Frontal cortex (tissue), 4 donors: Measurements from ENCODE around the gene DCST1. TPM values are rescaled to one million over a fixed set of nuclear protein-coding genes. Genes with fewer than 3 reads are reported as not detected.
A peak's percentile ranks its signal among the peaks of the same experiment; 100 is the strongest.

Experiments used
- DNase-seq, 2 donors: peaks; one replicate each; pipeline ENCODE4 v3.0.0; 2012; ENCODE audit warnings: low spot score in 2 of 2
- FAIRE-seq: peaks from 2 replicates; lab custom pipeline; 2012; peaks lifted over from hg19 to GRCh38; lab: Jason Lieb, UNC
- total RNA-seq: library from RNA; depleted of rRNA; stranded (reverse); fragments of >200 nt; gene quantifications from one replicate; pipeline ENCODE4 v1.2.3, GENCODE V29; 2014
- donor health status: control.
- donor health status: control.
- donor health status: control.

DCST1 gene
- total RNA-seq, 1 donor from 2014 or later: not detected

- DNase-seq (peak; percentile 78 to 88), FAIRE-seq (no peak)
Measured at GRCh38 chr1:155000726-155001424, 32.7 kb upstream of the DCST1 start.

DNA sequence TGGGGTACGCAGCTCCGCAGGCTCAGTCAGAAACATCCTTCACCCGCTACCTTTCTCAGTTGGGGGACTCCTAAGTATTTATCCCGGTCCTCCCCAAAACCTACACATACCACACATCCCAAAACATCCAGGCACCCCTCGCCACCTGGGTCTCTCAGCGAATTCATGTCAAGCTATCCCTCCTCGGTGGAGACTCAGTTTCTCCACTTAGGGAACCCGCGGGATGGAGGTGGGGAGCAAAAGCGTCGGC is 32.3 kb upstream of the DCST1 start:
- FAIRE-seq (no peak), DNase-seq (no peak)

GRCh38 chr1:155001675-155002463 is 31.8 kb upstream of the DCST1 start:
- peak; percentile 97 to 98 for DNase-seq
- FAIRE-seq: no peak

DNA sequence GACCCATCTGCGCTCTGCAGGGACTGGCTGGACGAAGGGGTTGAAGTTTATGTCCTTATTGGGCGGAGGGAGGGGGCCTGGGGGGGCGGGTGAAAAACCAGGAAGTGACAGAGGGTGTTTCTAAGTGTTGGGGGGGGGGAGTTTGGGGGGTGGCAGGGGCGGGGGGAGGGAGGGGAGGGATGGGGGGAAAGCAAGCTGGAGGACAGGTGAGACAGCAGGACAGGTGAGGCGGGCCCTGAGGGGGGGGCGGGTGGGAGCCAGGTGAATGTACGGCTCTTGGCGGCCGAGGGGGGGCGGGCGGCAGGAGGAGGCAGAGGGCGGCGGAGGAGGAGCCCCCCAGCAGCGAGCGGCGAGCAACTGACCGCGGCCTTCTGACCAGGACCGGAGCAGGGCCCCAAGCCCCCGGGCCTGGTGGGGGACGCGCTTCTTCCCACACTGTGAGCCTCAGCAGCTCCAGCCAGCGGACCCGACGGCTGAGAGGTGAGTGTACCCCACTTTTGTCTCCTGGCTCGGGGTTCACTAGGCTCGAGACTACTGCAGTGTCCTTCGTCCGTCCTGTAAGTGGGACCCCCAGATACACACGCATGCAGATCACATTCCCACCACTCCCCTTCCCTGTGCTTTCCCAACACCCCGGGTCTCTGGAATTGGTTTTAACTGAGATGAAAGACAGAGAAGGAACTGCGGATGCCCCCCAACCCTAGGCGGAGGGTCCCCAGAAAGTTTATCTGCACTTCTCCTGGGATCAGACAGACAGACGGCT is 31.0 kb upstream of the DCST1 start, which contains the start of gene ZBTB7B:
ZBTB7B (plus strand) TSS at position 339 of the 763 bp plus-strand sequence. CDS start 11,859 bp downstream, outside the sequence.
- DNase-seq (peak; percentile 58 to 76), FAIRE-seq (no peak)

- DNase-seq (no peak), FAIRE-seq (no peak)
Measured at GRCh38 chr1:155003227-155003765, 30.3 kb upstream of the DCST1 start.

DNA sequence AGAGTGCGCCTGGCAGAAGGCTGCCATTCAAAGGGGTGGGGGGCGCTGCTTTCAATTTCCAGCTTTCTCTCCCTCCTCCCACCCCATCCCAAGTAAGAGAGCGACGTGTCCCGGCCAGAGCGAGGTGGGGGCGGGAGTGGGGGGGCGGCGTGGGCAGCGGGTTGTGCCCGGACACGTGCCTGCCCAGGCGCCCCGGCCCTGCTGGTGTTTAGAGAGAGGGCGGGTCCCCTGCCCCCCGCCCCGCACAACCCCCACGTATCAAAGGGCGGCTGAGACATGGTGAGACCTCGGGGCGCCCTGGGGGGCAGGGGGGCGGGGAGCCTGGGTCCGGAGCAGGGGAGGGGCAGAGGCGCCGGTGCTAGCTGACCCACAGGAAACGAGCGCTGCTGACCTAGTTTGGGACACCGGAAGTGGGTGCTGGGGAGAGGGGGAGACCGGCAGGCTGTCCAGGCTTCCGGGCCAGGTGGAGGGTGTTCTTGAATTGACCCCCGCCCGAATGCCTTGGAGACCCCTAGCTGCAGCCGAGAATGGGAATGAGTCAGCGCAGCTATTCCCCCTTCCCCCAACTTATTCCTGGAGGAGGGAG is 29.8 kb upstream of the DCST1 start:
- DNase-seq: peak in 1 of 2 donors; percentile 64
- no peak for FAIRE-seq

- FAIRE-seq: no peak
Measured at GRCh38 chr1:155004352-155005075, 29.1 kb upstream of the DCST1 start.

GRCh38 chr1:155005076-155006011 is 28.3 kb upstream of the DCST1 start:
- DNase-seq (no peak), FAIRE-seq (no peak)

More at GRCh38 chr1:155004352-155005075, 29.1 kb upstream of the DCST1 start:
- no peak for DNase-seq

DNA sequence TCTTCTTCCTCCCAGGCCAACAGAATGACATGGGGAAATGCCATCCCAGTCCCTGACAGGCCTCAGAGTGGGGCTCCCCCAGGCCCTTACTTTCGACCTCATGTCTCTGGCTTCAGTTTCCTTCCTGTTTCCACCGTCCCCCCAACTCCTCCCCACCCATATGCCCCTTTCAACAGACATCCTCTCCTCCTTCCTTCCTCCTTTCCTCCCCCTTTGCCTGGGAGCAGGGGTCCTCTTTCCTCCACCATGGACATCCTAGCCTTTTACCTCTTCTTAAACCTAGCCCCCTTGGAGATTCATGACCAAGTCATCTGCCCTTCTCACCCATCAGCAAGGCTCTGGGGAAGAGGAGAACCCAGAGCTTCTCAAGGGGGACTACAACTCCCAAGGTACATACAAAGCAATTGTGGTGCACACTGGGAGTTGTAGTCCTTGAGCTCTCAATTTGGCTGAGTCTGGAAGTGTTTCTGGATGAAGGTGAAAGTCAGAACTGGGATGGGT is 27.0 kb upstream of the DCST1 start:
- DNase-seq (no peak), FAIRE-seq (no peak)

DNA sequence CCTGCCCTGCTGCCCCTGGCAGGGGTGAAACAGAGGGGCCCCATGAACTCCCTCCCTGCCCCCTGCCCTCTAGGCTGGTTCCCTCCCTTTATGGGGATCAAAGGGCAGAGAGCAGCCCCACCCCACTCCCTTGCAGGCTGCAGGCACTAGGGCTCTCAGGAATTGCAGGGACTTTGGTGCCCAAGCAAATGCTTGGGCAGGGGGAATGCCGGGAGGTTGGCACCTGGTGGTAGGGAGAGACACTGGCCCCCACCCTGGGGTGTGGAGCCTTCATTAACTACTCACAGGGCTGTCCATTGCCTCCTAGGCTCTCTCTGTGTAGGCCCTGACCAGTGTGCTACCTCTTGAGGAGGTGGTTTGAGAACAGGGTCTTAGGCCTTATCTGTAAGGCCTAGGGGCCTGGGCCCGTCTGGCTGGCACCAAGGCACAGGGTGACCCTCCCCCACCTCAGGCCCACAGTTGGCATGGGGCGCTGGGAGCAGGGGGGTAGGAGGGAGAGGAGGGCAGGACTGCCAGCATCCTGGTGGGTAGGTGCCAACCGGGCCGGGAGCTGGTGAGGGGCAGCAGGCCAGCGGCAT is 26.3 kb upstream of the DCST1 start:
- FAIRE-seq (no peak), DNase-seq (peak in 1 of 2 donors; percentile 54)

DNA sequence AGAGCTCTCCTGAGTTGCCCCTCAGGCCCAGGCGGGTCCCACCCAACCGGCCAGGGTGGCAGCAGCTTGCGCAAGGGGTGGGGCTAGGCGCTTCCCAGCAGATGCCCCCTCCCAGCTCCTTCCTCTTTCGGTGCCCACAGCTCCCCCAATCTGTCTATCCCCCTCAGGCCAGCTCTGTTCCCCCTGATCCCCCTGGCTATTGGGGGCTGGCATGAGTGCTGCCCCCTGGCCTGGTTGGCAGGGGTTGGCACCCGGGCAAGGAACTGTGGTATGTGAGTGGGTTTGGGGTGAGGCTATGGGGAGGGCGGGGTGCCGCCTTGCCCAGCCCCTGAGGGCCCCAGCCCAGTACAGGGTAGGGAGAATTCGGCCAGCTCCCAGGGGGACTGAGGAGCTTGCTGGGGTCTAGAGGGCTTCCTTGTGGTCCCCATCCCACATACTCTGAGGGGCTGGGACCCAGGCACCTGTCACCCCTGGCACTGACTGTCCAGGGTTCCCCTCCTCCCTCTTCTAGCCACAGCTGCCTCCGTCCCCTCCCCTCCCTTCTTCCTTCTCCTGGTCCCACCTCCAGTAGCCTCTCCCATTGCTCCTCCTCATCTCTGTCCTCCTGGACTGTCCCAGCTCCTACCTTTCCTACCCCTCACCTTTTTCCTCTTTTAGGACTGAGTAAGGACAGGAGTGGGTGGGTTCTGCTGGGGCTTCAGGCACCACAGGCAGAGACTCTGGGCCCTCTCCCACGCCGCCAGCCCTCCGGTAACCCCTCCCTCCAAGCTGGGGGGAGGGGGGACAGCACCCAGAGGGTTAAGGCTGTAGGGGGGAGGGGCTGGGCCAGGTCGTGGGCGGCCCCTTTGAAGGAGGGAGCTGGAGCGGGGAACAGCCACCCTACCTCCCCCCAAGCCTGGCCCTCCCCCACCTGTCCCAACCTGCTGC is 25.3 kb upstream of the DCST1 start:
- FAIRE-seq (no peak), DNase-seq (no peak)

- DNase-seq (no peak), FAIRE-seq (no peak)
Measured at GRCh38 chr1:155009221-155009711, 24.4 kb upstream of the DCST1 start.

GRCh38 chr1:155009742-155010141 is 23.9 kb upstream of the DCST1 start:
- DNase-seq (no peak), FAIRE-seq (no peak)

DNA sequence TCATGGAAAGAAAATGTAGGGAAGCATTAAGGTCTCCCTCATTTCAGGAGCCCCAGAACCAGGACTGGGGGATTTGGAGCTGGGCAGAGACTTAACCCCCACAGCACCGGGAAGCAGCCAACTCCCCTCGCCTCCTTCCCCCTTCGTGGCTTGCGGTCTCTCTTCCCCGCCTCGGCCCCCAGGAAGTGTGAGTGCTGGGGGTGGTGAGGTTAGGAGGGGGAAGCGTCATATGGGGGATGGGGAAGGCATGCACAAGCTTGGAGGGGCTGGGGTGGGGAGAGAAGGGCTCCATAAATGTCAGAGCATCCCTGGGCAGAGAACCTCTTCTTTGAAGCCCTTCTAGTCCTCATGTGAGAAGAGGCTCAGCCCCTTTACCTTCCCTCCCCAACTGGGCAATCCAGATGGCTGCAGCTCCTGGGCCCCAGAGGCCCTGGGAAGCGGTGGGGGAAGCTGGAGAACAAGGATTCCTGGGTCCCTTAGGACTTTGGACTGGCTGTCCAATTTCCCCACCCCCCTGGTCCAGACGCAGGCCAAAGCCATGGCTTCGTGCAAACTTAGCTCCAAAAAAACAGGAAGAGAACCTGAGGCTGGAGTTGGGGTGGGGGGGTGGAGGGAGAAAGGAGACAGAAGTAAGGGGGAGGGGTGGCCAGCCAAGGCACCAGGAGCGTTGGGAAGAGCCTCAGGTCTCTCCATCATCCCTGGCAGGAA is 23.3 kb upstream of the DCST1 start:
- DNase-seq (no peak), FAIRE-seq (no peak)

GRCh38 chr1:155011004-155011416 is 22.6 kb upstream of the DCST1 start:
- FAIRE-seq: no peak
- DNase-seq: no peak

- DNase-seq (no peak), FAIRE-seq (no peak)
Measured at GRCh38 chr1:155011437-155012025, 22.1 kb upstream of the DCST1 start.
